ENCODE results near the gene ISY1.

Gene ISY1

DNA sequence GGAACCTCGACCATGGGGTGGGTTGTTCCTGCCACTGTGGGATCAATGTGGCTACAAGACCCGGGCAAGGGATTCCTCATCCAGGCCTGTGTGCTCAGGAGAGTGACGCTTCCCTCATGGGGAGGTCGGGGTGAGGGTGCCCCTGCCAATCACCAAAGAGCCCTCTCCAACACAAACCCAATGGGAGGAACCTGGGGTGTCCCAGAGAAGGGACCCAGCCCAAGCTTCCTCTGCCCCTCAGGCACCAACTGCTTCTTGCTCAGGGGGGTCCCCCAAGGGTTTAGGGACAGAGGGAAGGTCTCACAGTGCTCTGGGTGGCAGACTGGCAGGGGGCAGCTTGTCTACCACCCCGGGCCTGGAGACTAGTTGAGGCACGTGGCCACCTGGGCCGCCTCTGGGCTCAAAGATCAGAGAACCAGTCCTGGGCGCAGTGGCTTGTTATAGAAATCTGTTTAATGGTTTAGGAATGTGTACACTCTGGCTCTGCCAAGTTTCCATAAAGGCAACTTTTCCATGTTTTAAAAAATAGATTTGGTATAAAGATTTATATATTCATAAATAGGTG, 73.6 kb downstream of the ISY1 start:
- DNase-seq (ENCODE audit: low read depth in 2 of 2), result no peak

DNA sequence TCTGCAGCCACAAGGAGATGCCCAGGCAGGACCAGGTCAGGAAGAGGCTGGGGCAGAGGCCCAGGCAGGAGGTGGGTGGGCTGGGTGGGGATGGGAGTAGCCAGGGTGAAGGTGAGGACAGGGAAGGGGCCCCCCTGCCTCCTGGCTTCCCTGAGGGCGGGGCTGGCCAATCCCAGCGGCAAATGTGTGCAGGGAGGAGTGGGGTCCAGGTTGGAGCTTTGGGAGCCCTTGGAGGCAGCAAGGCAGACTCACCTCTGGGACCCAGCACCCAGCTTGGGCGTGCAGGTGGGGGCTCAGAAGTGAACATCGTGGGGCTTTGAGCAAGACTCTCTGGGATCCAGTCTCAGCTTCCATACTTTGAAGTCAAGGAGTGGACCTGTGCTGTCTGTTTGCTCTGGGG, 75.0 kb downstream of the ISY1 start:
- no peak for DNase-seq (ENCODE audit: low read depth in 2 of 2)

- DNase-seq (ENCODE audit: low read depth in 2 of 2), result no peak
Observed at GRCh38 chr3:129085165-129085715, 75.6 kb downstream of the ISY1 start.

DNA sequence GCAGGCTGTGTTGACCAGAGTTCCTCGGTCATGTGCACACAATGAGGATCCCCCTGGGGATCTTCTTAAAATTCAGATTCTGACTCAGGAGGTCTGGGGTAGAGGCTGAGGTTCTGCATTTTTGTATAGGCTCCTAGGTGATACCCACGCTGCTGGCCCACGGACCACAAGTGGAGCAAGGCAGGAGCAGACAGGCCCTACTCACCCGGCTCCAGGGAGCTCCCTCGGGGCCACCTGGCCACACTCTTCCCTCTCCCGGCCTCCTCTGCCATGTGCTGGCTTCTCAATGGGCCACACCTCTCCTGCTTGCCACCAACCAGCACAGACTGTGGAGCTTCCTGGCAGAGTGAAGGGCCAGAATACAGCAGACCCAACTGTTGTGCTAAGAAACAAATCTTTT, 76.4 kb downstream of the ISY1 start:
- DNase-seq (ENCODE audit: low read depth in 2 of 2), result no peak

DNA sequence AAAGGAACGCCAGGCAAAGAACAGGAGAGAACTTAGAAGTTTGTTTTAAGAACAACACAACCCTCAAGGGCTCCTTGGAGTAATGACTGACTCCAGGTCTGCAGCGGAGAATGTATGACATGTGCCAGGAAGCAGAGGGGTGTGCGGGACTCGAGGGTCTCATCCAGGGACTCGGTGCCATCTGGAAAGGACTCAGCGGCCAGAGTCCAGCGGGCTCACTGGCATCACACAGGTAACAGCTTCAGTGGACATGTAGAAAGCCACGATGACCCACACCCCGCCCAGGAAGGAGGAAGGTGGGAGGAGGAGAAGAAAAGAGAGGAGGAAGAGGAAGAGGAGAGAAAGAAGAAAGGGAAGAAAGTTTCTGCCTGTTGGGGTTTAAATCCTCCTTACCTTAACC, 78.8 kb downstream of the ISY1 start:
- DNase-seq (ENCODE audit: low read depth in 2 of 2), result no peak

DNA sequence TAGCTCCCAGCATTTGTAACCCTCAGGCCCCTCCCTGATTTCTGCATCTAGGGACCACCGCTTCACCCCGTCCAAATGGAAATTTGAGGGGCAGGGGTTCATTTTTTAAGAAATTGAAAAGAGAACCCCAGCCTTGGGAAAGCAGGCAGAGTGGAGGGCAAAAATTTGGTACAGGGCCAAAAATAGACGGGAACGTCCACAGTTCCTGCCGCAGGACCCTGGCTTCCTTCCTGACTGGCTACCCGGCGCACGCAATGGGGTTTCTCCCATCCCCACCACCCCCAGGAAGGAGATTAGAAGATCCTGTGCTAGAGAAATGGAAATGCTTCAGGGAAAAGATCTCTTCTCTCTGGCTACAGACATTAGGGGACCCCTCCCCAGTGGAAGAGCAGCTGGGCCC, 79.4 kb downstream of the ISY1 start:
- no peak for DNase-seq (ENCODE audit: low read depth in 2 of 2)

GRCh38 chr3:129078510-129078909, 82.4 kb downstream of the ISY1 start:
- DNase-seq (ENCODE audit: low read depth in 2 of 2), result no peak
